Transverse colon (tissue), 3 donors: ENCODE results near the gene CAMK1G.

Experiments
- CTCF ChIP-seq, 5 experiments: fragments of 200-600 bp in 3 of 5; fragments of 450-650 bp in 2 of 5; sonication (generic) in 3 of 5; IDR thresholded peaks; 1 replicate in 2 of 5; 2 replicates in 3 of 5; pipeline ENCODE4 v1.5.1; 2016 to 2017; ENCODE audit warnings: antibody characterized with exemption in 5 of 5, inconsistent platforms in 3 of 5, mild to moderate bottlenecking in 2 of 5, moderate library complexity in 1 of 5
- POLR2A ChIP-seq: fragments of 450-650 bp; IDR thresholded peaks from one replicate; pipeline ENCODE4 v1.6.1; 2016; ENCODE audit warnings: antibody characterized with exemption, mild to moderate bottlenecking, moderate library complexity

DNA sequence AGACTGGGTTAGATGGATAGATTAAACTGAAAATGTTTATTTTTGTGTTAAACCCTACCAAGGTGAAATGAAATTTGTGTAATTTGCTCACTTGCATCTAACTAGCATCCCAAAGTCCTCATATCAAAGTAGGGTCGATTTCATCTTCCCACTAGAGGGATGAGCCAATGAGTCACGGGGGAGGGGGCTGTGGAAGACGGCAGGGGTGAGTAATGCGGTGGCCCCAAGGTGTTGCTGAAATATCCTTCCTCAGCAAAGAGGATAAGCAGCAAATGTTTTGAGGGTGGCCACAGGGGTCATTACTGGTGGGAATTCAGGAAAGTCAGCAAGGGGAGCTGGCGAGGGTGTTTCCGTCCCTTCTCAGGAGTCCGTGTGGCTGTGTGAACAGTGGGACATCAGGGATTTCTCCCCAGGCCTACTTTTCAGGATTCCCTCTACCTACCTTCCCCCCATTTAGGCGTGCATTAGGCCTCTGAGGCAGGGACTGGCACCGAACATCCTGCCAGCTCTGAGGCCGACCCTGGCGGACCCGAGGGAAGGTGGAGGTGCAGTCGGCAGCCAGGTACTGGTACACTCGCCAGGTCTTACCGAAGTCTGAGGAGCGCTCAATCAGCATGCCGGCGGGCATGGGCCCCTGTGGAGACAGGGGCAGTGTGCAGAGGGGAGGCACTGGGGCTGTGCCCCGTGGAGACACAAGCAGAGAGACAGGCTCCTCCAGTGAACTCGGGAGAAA lies 50.7 kb downstream of the CAMK1G start:
- TF ChIP-seq CTCF (IDR thresholded peaks at IDR 0.05) (no peak), POLR2A (no peak)
